Measurements from ENCODE around the gene RAB38. TPM values are rescaled to one million over a fixed set of nuclear protein-coding genes. Genes with fewer than 3 reads are reported as not detected.

The RAB38 gene
- total RNA-seq = 24.1 TPM

GRCh38 chr11:88174709-88175568 is at the start of gene RAB38:
TSS of gene RAB38 (minus strand) at chr11:88175443. CDS start at chr11:88175384, 59 bp downstream.
- Histone ChIP-seq H3K4me1 (peaks cover 74% of the 10 kb centered on the region), H3K4me3 (peak within 1 kb of the TSS; percentile 53 to 58), H3K27ac (peak within 1 kb of the TSS; percentile 59), H3K9me3 (no peaks in the 10 kb centered on the region), H3K27me3 (no peaks in the 10 kb centered on the region), H3K36me3 (no peaks in the 10 kb centered on the region)
- intact Hi-C loops (cut with DNase I) = no loop called here
- TF ChIP-seq CTCF (IDR thresholded peaks at IDR 0.05) (no peak), POLR2AphosphoS5 (IDR thresholded peaks at IDR 0.05; ENCODE audit: insufficient read depth in 1 of 2, low read depth in 1 of 2) (peak; percentile 68 to 76), POLR2A (IDR thresholded peaks at IDR 0.05) (no peak)
- DNase-seq (ENCODE audit: extremely low spot score in 2 of 2) = no peak

GRCh38 chr11:88213406-88213805 is 38.2 kb upstream of the RAB38 start:
- H3K27ac ChIP-seq = no peak overlapping the region
- no peaks in the 10 kb centered on the region for H3K9me3 ChIP-seq
- TF ChIP-seq POLR2AphosphoS5 (IDR thresholded peaks at IDR 0.05; ENCODE audit: insufficient read depth in 1 of 2, low read depth in 1 of 2) = no peak
- TF ChIP-seq CTCF (IDR thresholded peaks at IDR 0.05) = no peak
- no peak for TF ChIP-seq POLR2A (IDR thresholded peaks at IDR 0.05)
- intact Hi-C loops (cut with DNase I) = no loop called here
- no peak for DNase-seq (ENCODE audit: extremely low spot score in 2 of 2)
- no peaks in the 10 kb centered on the region for H3K4me1 ChIP-seq
- H3K27me3 ChIP-seq = no peaks in the 10 kb centered on the region
- H3K36me3 ChIP-seq = no peaks in the 10 kb centered on the region
- no peak overlapping the region for H3K4me3 ChIP-seq

GRCh38 chr11:88212300-88212699 is 37.1 kb upstream of the RAB38 start:
- Histone ChIP-seq H3K36me3 (no peaks in the 10 kb centered on the region), H3K4me3 (no peak overlapping the region), H3K4me1 (no peaks in the 10 kb centered on the region), H3K27me3 (no peaks in the 10 kb centered on the region), H3K9me3 (no peaks in the 10 kb centered on the region), H3K27ac (no peak overlapping the region)
- no peak for DNase-seq (ENCODE audit: extremely low spot score in 2 of 2)
- TF ChIP-seq CTCF (IDR thresholded peaks at IDR 0.05) = no peak
- no peak for TF ChIP-seq POLR2A (IDR thresholded peaks at IDR 0.05)
- no peak for TF ChIP-seq POLR2AphosphoS5 (IDR thresholded peaks at IDR 0.05; ENCODE audit: insufficient read depth in 1 of 2, low read depth in 1 of 2)
- intact Hi-C loops (cut with DNase I) = no loop called here

- no peak for DNase-seq (ENCODE audit: extremely low spot score in 2 of 2)
- no peak overlapping the region for H3K27ac ChIP-seq
- H3K9me3 ChIP-seq = no peaks in the 10 kb centered on the region
- H3K4me1 ChIP-seq = no peaks in the 10 kb centered on the region
- intact Hi-C loops (cut with DNase I) = no loop called here
- TF ChIP-seq CTCF (IDR thresholded peaks at IDR 0.05) = no peak
- no peak for TF ChIP-seq POLR2AphosphoS5 (IDR thresholded peaks at IDR 0.05; ENCODE audit: insufficient read depth in 1 of 2, low read depth in 1 of 2)
- TF ChIP-seq POLR2A (IDR thresholded peaks at IDR 0.05) = no peak
- no peak overlapping the region for H3K4me3 ChIP-seq
- no peaks in the 10 kb centered on the region for H3K36me3 ChIP-seq
- no peaks in the 10 kb centered on the region for H3K27me3 ChIP-seq
These were observed 33.5 kb upstream of the RAB38 start for GRCh38 chr11:88208745-88209144.

GRCh38 chr11:88206751-88207150 is 31.5 kb upstream of the RAB38 start:
- TF ChIP-seq POLR2A (IDR thresholded peaks at IDR 0.05) (no peak), CTCF (IDR thresholded peaks at IDR 0.05) (no peak)
- DNase-seq (ENCODE audit: extremely low spot score in 2 of 2) = no peak
- Histone ChIP-seq H3K4me3 (no peak overlapping the region), H3K9me3 (no peaks in the 10 kb centered on the region), H3K36me3 (no peaks in the 10 kb centered on the region), H3K27me3 (no peaks in the 10 kb centered on the region), H3K4me1 (no peaks in the 10 kb centered on the region), H3K27ac (no peak overlapping the region)
- intact Hi-C loops (cut with DNase I) = no loop called here

All from vagina (tissue), 2 donors.